Measurements from ENCODE around the gene NHSL1. TPM values are rescaled to one million over a fixed set of nuclear protein-coding genes. Genes with fewer than 3 reads are reported as not detected.
A peak's percentile ranks its signal among the peaks of the same experiment; 100 is the strongest.

The NHSL1 gene
- total RNA-seq (21.7 TPM), polyA plus RNA-seq (ENCODE audit: insufficient read depth in 1 of 8, insufficient read length in 8 of 8, low replicate concordance in 1 of 8) (10 to 100 TPM; 20.0 to 35.7 (median 28.7) TPM)
- long read RNA-seq, donor 1, partial matches to known transcripts = 0 of 1 reads
- long read RNA-seq, donor 1, other reads (novel, unspliced or antisense) = 0 of 1 reads
- long read RNA-seq, donor 2 = 0 reads
- long read RNA-seq, donor 3, partial matches to known transcripts = 8 of 10 reads
- long read RNA-seq, donor 3, other reads (novel, unspliced or antisense) = 0 of 10 reads
- long read RNA-seq, donor 4, partial matches to known transcripts = 5 of 7 reads
- long read RNA-seq, donor 4, other reads (novel, unspliced or antisense) = 0 of 7 reads
- long read RNA-seq, donor 5, transcript NHSL1-201 (5 exons, 736 nt) = major isoform, 5 of 6 reads
- long read RNA-seq, donor 5, partial matches to known transcripts = 0 of 6 reads
- long read RNA-seq, donor 5, other reads (novel, unspliced or antisense) = 0 of 6 reads
- long read RNA-seq, donor 6, partial matches to known transcripts = 5 of 6 reads
- long read RNA-seq, donor 6, other reads (novel, unspliced or antisense) = 0 of 6 reads
- long read RNA-seq, donor 7, partial matches to known transcripts = 0 of 4 reads
- long read RNA-seq, donor 7, other reads (novel, unspliced or antisense) = 0 of 4 reads
- long read RNA-seq, donor 8 = 0 reads
- long read RNA-seq, donor 9, transcript NHSL1-201 (5 exons, 736 nt) = major isoform, 8 of 8 reads
- long read RNA-seq, donor 9, partial matches to known transcripts = 0 of 8 reads
- long read RNA-seq, donor 9, other reads (novel, unspliced or antisense) = 0 of 8 reads
- long read RNA-seq, donor 10, partial matches to known transcripts = 7 of 8 reads
- long read RNA-seq, donor 10, other reads (novel, unspliced or antisense) = 0 of 8 reads
- long read RNA-seq, donor 11, partial matches to known transcripts = 25 of 27 reads
- long read RNA-seq, donor 11, other reads (novel, unspliced or antisense) = 0 of 27 reads

- H3K4me3 ChIP-seq (ENCODE audit: low read length) = no peak within 1 kb of the TSS
- H3K27ac ChIP-seq (ENCODE audit: low read length) = no peak within 1 kb of the TSS
- no peaks in the 10 kb centered on the region for H3K27me3 ChIP-seq (ENCODE audit: control insufficient read depth, insufficient read depth, low read length)
- WGBS (ENCODE audit: insufficient coverage) = 28% methylated on average over 3 of the region's 8 CpGs
- H3K36me3 ChIP-seq (ENCODE audit: control insufficient read depth, insufficient read depth, low read length) = peaks cover 11% of the 10 kb centered on the region
- H3K9me3 ChIP-seq (replicated peaks; ENCODE audit: control insufficient read depth, low read depth, low read length) = no peaks in the 10 kb centered on the region
- peak; percentile 41 for DNase-seq
- no peaks in the 10 kb centered on the region for H3K4me1 ChIP-seq (ENCODE audit: control insufficient read depth, insufficient read depth, low read length)
Observed at GRCh38 chr6:138499303-138500018, at the start of gene NHSL1. Gene NHSL1 (minus strand): TSS chr6:138499494. CDS start chr6:138499290, 204 bp downstream.

- 54% methylated on average over 4 of the region's 5 CpGs for WGBS (ENCODE audit: insufficient coverage)
- peaks cover 11% of the 10 kb centered on the region for H3K4me1 ChIP-seq (ENCODE audit: control insufficient read depth, insufficient read depth, low read length)
- H3K9me3 ChIP-seq (replicated peaks; ENCODE audit: control insufficient read depth, low read depth, low read length) = no peaks in the 10 kb centered on the region
- H3K27ac ChIP-seq (ENCODE audit: low read length) = peak overlapping the region; percentile 30
- no peak for DNase-seq
- H3K27me3 ChIP-seq (ENCODE audit: control insufficient read depth, insufficient read depth, low read length) = no peaks in the 10 kb centered on the region
- H3K4me3 ChIP-seq (ENCODE audit: low read length) = no peak overlapping the region
- H3K36me3 ChIP-seq (ENCODE audit: control insufficient read depth, insufficient read depth, low read length) = no peaks in the 10 kb centered on the region
Observed at GRCh38 chr6:138546733-138547185, 47.5 kb upstream of the NHSL1 start.

GRCh38 chr6:138545621-138545980 is 46.3 kb upstream of the NHSL1 start:
- Histone ChIP-seq H3K36me3 (ENCODE audit: control insufficient read depth, insufficient read depth, low read length) (no peaks in the 10 kb centered on the region), H3K27me3 (ENCODE audit: control insufficient read depth, insufficient read depth, low read length) (no peaks in the 10 kb centered on the region), H3K27ac (ENCODE audit: low read length) (peak overlapping the region; percentile 92), H3K4me3 (ENCODE audit: low read length) (peak overlapping the region; percentile 55), H3K9me3 (replicated peaks; ENCODE audit: control insufficient read depth, low read depth, low read length) (no peaks in the 10 kb centered on the region), H3K4me1 (ENCODE audit: control insufficient read depth, insufficient read depth, low read length) (peaks cover 18% of the 10 kb centered on the region)
- WGBS (ENCODE audit: insufficient coverage) = 7% methylated on average over 6 of the region's 6 CpGs
- peak; percentile 92 for DNase-seq

GRCh38 chr6:138544501-138544900 is 45.2 kb upstream of the NHSL1 start:
- no peaks in the 10 kb centered on the region for H3K36me3 ChIP-seq (ENCODE audit: control insufficient read depth, insufficient read depth, low read length)
- peak overlapping the region; percentile 55 for H3K4me3 ChIP-seq (ENCODE audit: low read length)
- no peaks in the 10 kb centered on the region for H3K27me3 ChIP-seq (ENCODE audit: control insufficient read depth, insufficient read depth, low read length)
- DNase-seq = peak; percentile 83
- H3K9me3 ChIP-seq (replicated peaks; ENCODE audit: control insufficient read depth, low read depth, low read length) = no peaks in the 10 kb centered on the region
- H3K4me1 ChIP-seq (ENCODE audit: control insufficient read depth, insufficient read depth, low read length) = peaks cover 21% of the 10 kb centered on the region
- H3K27ac ChIP-seq (ENCODE audit: low read length) = peak overlapping the region; percentile 92
- no CpG with 5 or more reads among the region's 3 CpGs for WGBS (ENCODE audit: insufficient coverage)

GRCh38 chr6:138543657-138544056 is 44.4 kb upstream of the NHSL1 start:
- Histone ChIP-seq H3K9me3 (replicated peaks; ENCODE audit: control insufficient read depth, low read depth, low read length) (no peaks in the 10 kb centered on the region), H3K27me3 (ENCODE audit: control insufficient read depth, insufficient read depth, low read length) (no peaks in the 10 kb centered on the region), H3K4me1 (ENCODE audit: control insufficient read depth, insufficient read depth, low read length) (peaks cover 28% of the 10 kb centered on the region), H3K27ac (ENCODE audit: low read length) (peak overlapping the region; percentile 92), H3K36me3 (ENCODE audit: control insufficient read depth, insufficient read depth, low read length) (no peaks in the 10 kb centered on the region), H3K4me3 (ENCODE audit: low read length) (peak overlapping the region; percentile 55)
- DNase-seq = peak; percentile 83
- WGBS (ENCODE audit: insufficient coverage) = no CpG with 5 or more reads among the region's 4 CpGs

GRCh38 chr6:138541823-138542481 is 42.7 kb upstream of the NHSL1 start:
- H3K9me3 ChIP-seq (replicated peaks; ENCODE audit: control insufficient read depth, low read depth, low read length) = no peaks in the 10 kb centered on the region
- no peaks in the 10 kb centered on the region for H3K36me3 ChIP-seq (ENCODE audit: control insufficient read depth, insufficient read depth, low read length)
- H3K27me3 ChIP-seq (ENCODE audit: control insufficient read depth, insufficient read depth, low read length) = no peaks in the 10 kb centered on the region
- 60% methylated on average over 1 of the region's 6 CpGs for WGBS (ENCODE audit: insufficient coverage)
- H3K4me3 ChIP-seq (ENCODE audit: low read length) = no peak overlapping the region
- H3K4me1 ChIP-seq (ENCODE audit: control insufficient read depth, insufficient read depth, low read length) = peaks cover 36% of the 10 kb centered on the region
- DNase-seq = no peak
- peak overlapping the region; percentile 83 for H3K27ac ChIP-seq (ENCODE audit: low read length)

- no CpG with 5 or more reads among the region's 4 CpGs for WGBS (ENCODE audit: insufficient coverage)
- Histone ChIP-seq H3K27ac (ENCODE audit: low read length) (peak overlapping the region; percentile 83), H3K4me3 (ENCODE audit: low read length) (no peak overlapping the region), H3K27me3 (ENCODE audit: control insufficient read depth, insufficient read depth, low read length) (no peaks in the 10 kb centered on the region), H3K4me1 (ENCODE audit: control insufficient read depth, insufficient read depth, low read length) (peaks cover 39% of the 10 kb centered on the region), H3K36me3 (ENCODE audit: control insufficient read depth, insufficient read depth, low read length) (no peaks in the 10 kb centered on the region), H3K9me3 (replicated peaks; ENCODE audit: control insufficient read depth, low read depth, low read length) (no peaks in the 10 kb centered on the region)
- DNase-seq = peak; percentile 85
Observed at GRCh38 chr6:138540468-138540867, 41.2 kb upstream of the NHSL1 start.

- no peaks in the 10 kb centered on the region for H3K36me3 ChIP-seq (ENCODE audit: control insufficient read depth, insufficient read depth, low read length)
- no peaks in the 10 kb centered on the region for H3K9me3 ChIP-seq (replicated peaks; ENCODE audit: control insufficient read depth, low read depth, low read length)
- H3K4me3 ChIP-seq (ENCODE audit: low read length) = no peak overlapping the region
- H3K27me3 ChIP-seq (ENCODE audit: control insufficient read depth, insufficient read depth, low read length) = no peaks in the 10 kb centered on the region
- no peak for DNase-seq
- no CpG with 5 or more reads among the region's 1 CpG for WGBS (ENCODE audit: insufficient coverage)
- peaks cover 43% of the 10 kb centered on the region for H3K4me1 ChIP-seq (ENCODE audit: control insufficient read depth, insufficient read depth, low read length)
- peak overlapping the region; percentile 83 for H3K27ac ChIP-seq (ENCODE audit: low read length)
Observed at GRCh38 chr6:138539876-138540275, 40.6 kb upstream of the NHSL1 start.

GRCh38 chr6:138538390-138539031 is 39.2 kb upstream of the NHSL1 start:
- Histone ChIP-seq H3K4me3 (ENCODE audit: low read length) (no peak overlapping the region), H3K4me1 (ENCODE audit: control insufficient read depth, insufficient read depth, low read length) (peaks cover 43% of the 10 kb centered on the region), H3K9me3 (replicated peaks; ENCODE audit: control insufficient read depth, low read depth, low read length) (no peaks in the 10 kb centered on the region), H3K36me3 (ENCODE audit: control insufficient read depth, insufficient read depth, low read length) (peaks cover 2% of the 10 kb centered on the region), H3K27me3 (ENCODE audit: control insufficient read depth, insufficient read depth, low read length) (no peaks in the 10 kb centered on the region), H3K27ac (ENCODE audit: low read length) (peak overlapping the region; percentile 82)
- peak; percentile 81 for DNase-seq
- 46% methylated on average over 4 of the region's 7 CpGs for WGBS (ENCODE audit: insufficient coverage)

All from muscle of leg (tissue), 16 donors.